HL-60 (cell line): ENCODE results near the gene SMAD7.

Source experiments
- DNase-seq, 2 experiments: peaks; one replicate each; pipeline ENCODE4 v3.0.0-alpha.2; 2010 to 2020; ENCODE audit warnings: low read depth in 1 of 2, low spot score in 1 of 2
- H3K27ac ChIP-seq: fragments of 250-450 bp; sonication (Bioruptor Pico); replicated peaks from 2 replicates; pipeline ENCODE4 v1.5.1; 2020; ENCODE audit warnings: mild to moderate bottlenecking, moderate library complexity
- H3K27me3 ChIP-seq: fragments of 250-450 bp; sonication (Bioruptor Pico); 2 replicates; pipeline ENCODE4 v1.5.1; 2021; ENCODE audit warnings: mild to moderate bottlenecking, moderate library complexity; ENCODE audit not compliant: insufficient read depth, poor library complexity, severe bottlenecking
- H3K4me3 ChIP-seq: replicated peaks from 2 replicates; pipeline ENCODE4 v1.5.1; 2011; ENCODE audit warnings: mild to moderate bottlenecking, control low read depth, low read length; ENCODE audit not compliant: insufficient read depth
- CTCF ChIP-seq: IDR thresholded peaks from one replicate; pipeline ENCODE4 v1.5.1; 2011; ENCODE audit warnings: low read length, control low read depth, inconsistent platforms; ENCODE audit not compliant: insufficient read depth
- GABPA ChIP-seq: IDR thresholded peaks from 2 replicates; pipeline ENCODE4 v1.6.1; 2012; ENCODE audit warnings: low read depth
- POLR2AphosphoS5 ChIP-seq: IDR thresholded peaks from 2 replicates; pipeline ENCODE4 v1.6.1; 2012; ENCODE audit warnings: low read depth
- REST ChIP-seq: IDR thresholded peaks from 2 replicates; pipeline ENCODE4 v1.6.1; 2012; ENCODE audit warnings: low read depth; ENCODE audit not compliant: insufficient replicate concordance
- SPI1 ChIP-seq: IDR thresholded peaks from 2 replicates; pipeline ENCODE4 v1.6.1; 2012; ENCODE audit warnings: low read depth, mild to moderate bottlenecking, borderline replicate concordance

SMAD7 gene

GRCh38 chr18:48889981-48890762 is 60.6 kb downstream of the SMAD7 start:
- Histone ChIP-seq H3K27ac (no peak overlapping the region), H3K4me3 (no peak overlapping the region), H3K27me3 (no peaks in the 10 kb centered on the region)
- TF ChIP-seq REST, result no peak
- TF ChIP-seq SPI1, result no peak
- no peak for TF ChIP-seq GABPA
- TF ChIP-seq POLR2AphosphoS5, result no peak
- no peak for DNase-seq

- TF ChIP-seq POLR2AphosphoS5 (no peak), REST (no peak), GABPA (no peak), SPI1 (no peak), CTCF (no peak)
- no peak for DNase-seq
- Histone ChIP-seq H3K27ac (no peak overlapping the region), H3K27me3 (no peaks in the 10 kb centered on the region), H3K4me3 (no peak overlapping the region)
Measured at GRCh38 chr18:48889115-48889941, 61.4 kb downstream of the SMAD7 start.

- H3K27ac ChIP-seq, result no peak overlapping the region
- H3K27me3 ChIP-seq, result no peaks in the 10 kb centered on the region
- TF ChIP-seq GABPA (no peak), REST (no peak), POLR2AphosphoS5 (no peak), CTCF (no peak), SPI1 (no peak)
- DNase-seq, result no peak
- H3K4me3 ChIP-seq, result no peak overlapping the region
Measured at GRCh38 chr18:48888773-48889080, 62.0 kb downstream of the SMAD7 start.
